ENCODE data around the gene ADAM8. TPM values are rescaled to one million over a fixed set of nuclear protein-coding genes. Genes with fewer than 3 reads are reported as not detected.

Gene ADAM8
- total RNA-seq, 1 experiment from 2014 or later = 16.8 TPM

GRCh38 chr10:133302230-133302629 is 25.6 kb upstream of the ADAM8 start:
- Histone ChIP-seq H3K36me3 (ENCODE audit: control insufficient read depth, insufficient read depth, low read length) (peaks cover 7% of the 10 kb centered on the region; the same call in 1 of the 2 replicates), H3K9me3 (no peaks in the 10 kb centered on the region), H3K27me3 (replicated peaks; ENCODE audit: control insufficient read depth, insufficient read depth, low read length) (no peaks in the 10 kb centered on the region), H3K4me1 (peaks cover 3% of the 10 kb centered on the region; the same call in 1 of the 2 replicates), H3K4me3 (ENCODE audit: low read depth, low read length) (no peak overlapping the region)
- no TSS peak for BruUV-seq (replicated peaks)
- intact Hi-C loops (cut with micrococcal nuclease; ENCODE audit: unreplicated experiment) = no loop called here
- Mint-ChIP-seq H3K27me3 (ENCODE audit: insufficient read depth, unreplicated experiment) (no peaks in the 10 kb centered on the region), H3K36me3 (ENCODE audit: insufficient read depth, unreplicated experiment) (peaks cover 56% of the 10 kb centered on the region), H3K4me1 (ENCODE audit: low read depth, unreplicated experiment) (peaks cover 9% of the 10 kb centered on the region), H3K9me3 (ENCODE audit: unreplicated experiment) (no peaks in the 10 kb centered on the region), H3K27ac (ENCODE audit: unreplicated experiment) (no peak overlapping the region), H3K4me3 (ENCODE audit: unreplicated experiment) (no peak overlapping the region)
- no peak for TF ChIP-seq CTCF (IDR thresholded peaks at IDR 0.05; ENCODE audit: insufficient read depth in 1 of 2, low read depth in 1 of 2, low read length in 1 of 2, severe bottlenecking in 1 of 2, unreplicated experiment in 1 of 2)
- ChIA-PET POLR2A (no interaction called here), CTCF (interaction anchor here (0.7 kb wide), 1 partner anchor 132 kb away, joined by 5 read pairs; no protein-coding TSS in a partner anchor)
- DNase-seq = no peak

GRCh38 chr10:133299738-133300137 is 23.1 kb upstream of the ADAM8 start:
- no peaks in the 10 kb centered on the region for H3K4me1 ChIP-seq
- peaks cover 6% of the 10 kb centered on the region; the same call in 1 of the 2 replicates for H3K36me3 ChIP-seq (ENCODE audit: control insufficient read depth, insufficient read depth, low read length)
- no peaks in the 10 kb centered on the region for H3K27me3 ChIP-seq (replicated peaks; ENCODE audit: control insufficient read depth, insufficient read depth, low read length)
- H3K27me3 Mint-ChIP-seq (ENCODE audit: insufficient read depth, unreplicated experiment) = no peaks in the 10 kb centered on the region
- H3K4me3 Mint-ChIP-seq (ENCODE audit: unreplicated experiment) = no peak overlapping the region
- no peaks in the 10 kb centered on the region for H3K9me3 ChIP-seq
- no peak overlapping the region for H3K27ac Mint-ChIP-seq (ENCODE audit: unreplicated experiment)
- no peak overlapping the region for H3K4me3 ChIP-seq (ENCODE audit: low read depth, low read length)
- ChIA-PET POLR2A (no interaction called here), CTCF (interaction anchor here (1.3 kb wide), 1 partner anchor 8 kb away, joined by 5 read pairs; no protein-coding TSS in a partner anchor)
- peaks cover 73% of the 10 kb centered on the region for H3K36me3 Mint-ChIP-seq (ENCODE audit: insufficient read depth, unreplicated experiment)
- no peaks in the 10 kb centered on the region for H3K4me1 Mint-ChIP-seq (ENCODE audit: low read depth, unreplicated experiment)
- intact Hi-C loops (cut with micrococcal nuclease; ENCODE audit: unreplicated experiment) = no loop called here
- no peak for DNase-seq
- H3K9me3 Mint-ChIP-seq (ENCODE audit: unreplicated experiment) = no peaks in the 10 kb centered on the region
- no TSS peak for BruUV-seq (replicated peaks)
- no peak for TF ChIP-seq CTCF (IDR thresholded peaks at IDR 0.05; ENCODE audit: insufficient read depth in 1 of 2, low read depth in 1 of 2, low read length in 1 of 2, severe bottlenecking in 1 of 2, unreplicated experiment in 1 of 2)

GRCh38 chr10:133299224-133299623 is 22.6 kb upstream of the ADAM8 start:
- POLR2A ChIA-PET = no interaction called here
- H3K27ac Mint-ChIP-seq (ENCODE audit: unreplicated experiment) = no peak overlapping the region
- H3K27me3 Mint-ChIP-seq (ENCODE audit: insufficient read depth, unreplicated experiment) = no peaks in the 10 kb centered on the region
- H3K9me3 Mint-ChIP-seq (ENCODE audit: unreplicated experiment) = no peaks in the 10 kb centered on the region
- DNase-seq = no peak
- no peaks in the 10 kb centered on the region for H3K4me1 Mint-ChIP-seq (ENCODE audit: low read depth, unreplicated experiment)
- CTCF ChIA-PET = interaction anchor here (1.3 kb wide), 1 partner anchor 8 kb away, joined by 5 read pairs; no protein-coding TSS in a partner anchor
- peaks cover 6% of the 10 kb centered on the region; the same call in 1 of the 2 replicates for H3K36me3 ChIP-seq (ENCODE audit: control insufficient read depth, insufficient read depth, low read length)
- peaks cover 79% of the 10 kb centered on the region for H3K36me3 Mint-ChIP-seq (ENCODE audit: insufficient read depth, unreplicated experiment)
- BruUV-seq (replicated peaks) = no TSS peak
- H3K4me1 ChIP-seq = no peaks in the 10 kb centered on the region
- no peaks in the 10 kb centered on the region for H3K27me3 ChIP-seq (replicated peaks; ENCODE audit: control insufficient read depth, insufficient read depth, low read length)
- H3K4me3 ChIP-seq (ENCODE audit: low read depth, low read length) = no peak overlapping the region
- H3K4me3 Mint-ChIP-seq (ENCODE audit: unreplicated experiment) = no peak overlapping the region
- TF ChIP-seq CTCF (IDR thresholded peaks at IDR 0.05; ENCODE audit: insufficient read depth in 1 of 2, low read depth in 1 of 2, low read length in 1 of 2, severe bottlenecking in 1 of 2, unreplicated experiment in 1 of 2) = no peak
- no peaks in the 10 kb centered on the region for H3K9me3 ChIP-seq
- intact Hi-C loops (cut with micrococcal nuclease; ENCODE audit: unreplicated experiment) = no loop called here
